ENCODE results near the gene LCE3B.

DNA sequence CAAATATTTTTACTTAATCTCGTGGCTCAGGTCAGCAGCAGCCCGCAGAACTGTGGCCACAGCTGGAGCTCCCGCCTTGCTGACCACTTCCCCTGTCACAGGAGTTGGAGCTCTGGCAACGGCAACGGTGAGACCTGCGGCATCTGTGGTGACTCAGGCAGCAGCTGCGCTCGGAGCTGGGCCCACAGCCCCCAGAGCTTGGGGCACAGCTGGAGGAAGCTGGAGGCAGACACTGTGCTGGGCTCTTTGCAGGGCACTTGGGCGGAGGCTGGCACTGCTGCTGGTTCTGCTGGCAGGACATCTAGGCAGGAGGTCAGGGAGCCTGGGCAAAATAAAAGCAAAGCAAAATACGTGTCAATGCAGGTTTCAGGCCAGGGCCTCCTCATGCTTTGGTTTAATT is 9.2 kb downstream of the LCE3B start, which contains the start of gene LCE3A:
- no peak for TF ChIP-seq POLR2A (IDR thresholded peaks at IDR 0.05)
- TF ChIP-seq, protein P1, sequence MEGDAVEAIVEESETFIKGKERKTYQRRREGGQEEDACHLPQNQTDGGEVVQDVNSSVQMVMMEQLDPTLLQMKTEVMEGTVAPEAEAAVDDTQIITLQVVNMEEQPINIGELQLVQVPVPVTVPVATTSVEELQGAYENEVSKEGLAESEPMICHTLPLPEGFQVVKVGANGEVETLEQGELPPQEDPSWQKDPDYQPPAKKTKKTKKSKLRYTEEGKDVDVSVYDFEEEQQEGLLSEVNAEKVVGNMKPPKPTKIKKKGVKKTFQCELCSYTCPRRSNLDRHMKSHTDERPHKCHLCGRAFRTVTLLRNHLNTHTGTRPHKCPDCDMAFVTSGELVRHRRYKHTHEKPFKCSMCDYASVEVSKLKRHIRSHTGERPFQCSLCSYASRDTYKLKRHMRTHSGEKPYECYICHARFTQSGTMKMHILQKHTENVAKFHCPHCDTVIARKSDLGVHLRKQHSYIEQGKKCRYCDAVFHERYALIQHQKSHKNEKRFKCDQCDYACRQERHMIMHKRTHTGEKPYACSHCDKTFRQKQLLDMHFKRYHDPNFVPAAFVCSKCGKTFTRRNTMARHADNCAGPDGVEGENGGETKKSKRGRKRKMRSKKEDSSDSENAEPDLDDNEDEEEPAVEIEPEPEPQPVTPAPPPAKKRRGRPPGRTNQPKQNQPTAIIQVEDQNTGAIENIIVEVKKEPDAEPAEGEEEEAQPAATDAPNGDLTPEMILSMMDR (IDR thresholded peaks at IDR 0.05) = no peak
